GM12878 (cell line): ENCODE results near the gene ELL2. TPM values are rescaled to one million over a fixed set of nuclear protein-coding genes. Genes with fewer than 3 reads are reported as not detected.

ENCODE experiments used
- ATF2 ChIP-seq: IDR thresholded peaks from 2 replicates; pipeline ENCODE4 v1.6.1; 2012; ENCODE audit warnings: low read length, inconsistent platforms
- BACH1 ChIP-seq: fragments of 450-650 bp; IDR thresholded peaks from 2 replicates; pipeline ENCODE4 v1.6.1; 2017; ENCODE audit warnings: mild to moderate bottlenecking, borderline replicate concordance
- BRCA1 ChIP-seq: IDR thresholded peaks from 2 replicates; pipeline ENCODE4 v1.6.1; 2011; ENCODE audit warnings: low read depth, low read length, improper control_type of control experiment
- FOXM1 ChIP-seq: IDR thresholded peaks from 2 replicates; pipeline ENCODE4 v1.6.1; 2012; ENCODE audit warnings: low read depth, mild to moderate bottlenecking, inconsistent platforms, low read length, moderate library complexity
- NFYA ChIP-seq: IDR thresholded peaks from 2 replicates; pipeline ENCODE4 v1.6.1; 2011; ENCODE audit warnings: low read depth, mild to moderate bottlenecking, low read length, improper control_type of control experiment, borderline replicate concordance
- POLR2AphosphoS2 ChIP-seq: IDR thresholded peaks from 2 replicates; pipeline ENCODE4 v1.6.1; 2011; ENCODE audit warnings: low read depth, mild to moderate bottlenecking, low read length, improper control_type of control experiment, moderate library complexity
- RFX5 ChIP-seq: IDR thresholded peaks from 2 replicates; pipeline ENCODE4 v1.6.1; 2011; ENCODE audit warnings: low read depth, low read length, improper control_type of control experiment
- SIN3A ChIP-seq: IDR thresholded peaks from 2 replicates; pipeline ENCODE4 v1.6.1; 2012; ENCODE audit warnings: low read depth, low read length, improper control_type of control experiment
- SMC3 ChIP-seq: IDR thresholded peaks from 2 replicates; pipeline ENCODE4 v1.6.1; 2011; ENCODE audit warnings: low read length, improper control_type of control experiment, borderline replicate concordance
- SPI1 ChIP-seq: IDR thresholded peaks from 2 replicates; pipeline ENCODE4 v1.6.1; 2011; ENCODE audit warnings: low read depth, mild to moderate bottlenecking, low read length, moderate library complexity, borderline replicate concordance; ENCODE audit not compliant: insufficient read depth
- SREBF2 ChIP-seq: IDR thresholded peaks from 2 replicates; pipeline ENCODE4 v1.6.1; 2012; ENCODE audit warnings: mild to moderate bottlenecking, low read length
- TARDBP ChIP-seq: IDR thresholded peaks from 2 replicates; pipeline ENCODE4 v1.6.1; 2016; ENCODE audit warnings: borderline replicate concordance
- TCF7 ChIP-seq: IDR thresholded peaks from 2 replicates; pipeline ENCODE4 v1.6.1; 2014; ENCODE audit warnings: antibody characterized with exemption, borderline replicate concordance
- ZBTB4 ChIP-seq: fragments of 450-650 bp; formaldehyde crosslinking; IDR thresholded peaks from 2 replicates; pipeline ENCODE4 v1.4.0; 2022; ENCODE audit warnings: mild to moderate bottlenecking, moderate library complexity
- polyA plus RNA-seq, 11 experiments: library from polyadenylated mRNA; depleted of rRNA in 4 of 11; unstranded in 6 of 11; stranded (reverse) in 5 of 11; fragments of >200 nt; fragmentation: Nextera tagmentation in 4 of 11; fragmentation: Illumina TruSeq in 1 of 11; extraction: Ambion mirVana in 4 of 11; extraction: Trizol in 1 of 11; gene quantifications; 1 replicate in 1 of 11; 2 replicates in 10 of 11; pipeline versions ENCODE4 v1.2.1 to v1.2.3, GENCODE V29; 2011 to 2016; ENCODE audit warnings: inconsistent platforms in 2 of 11, missing spikeins in 2 of 11, low read depth in 1 of 11
- total RNA-seq, 4 experiments: library from RNA; depleted of rRNA in 3 of 4; stranded (reverse); fragments of >200 nt in 3 of 4; fragmentation: Illumina TruSeq in 1 of 4; extraction: Trizol in 1 of 4; gene quantifications; 2 replicates each; pipeline versions ENCODE4 v1.2.1 to v1.2.3, GENCODE V29; 2013 to 2021
- TF ChIP-seq, protein P1 (sequence below): IDR thresholded peaks from 2 replicates; pipeline ENCODE4 v1.6.1; 2011; ENCODE audit warnings: borderline replicate concordance, low read depth, mild to moderate bottlenecking, moderate library complexity, low read length; ENCODE audit not compliant: insufficient read depth, poor library complexity, severe bottlenecking
- TF ChIP-seq, protein P2 (sequence below): fragments of 450-650 bp; formaldehyde crosslinking; IDR thresholded peaks from 2 replicates; pipeline ENCODE4 v1.5.0; 2022; ENCODE audit warnings: mild to moderate bottlenecking, missing genetic modification characterization

Gene ELL2
- total and polyA plus RNA-seq, 10 of the 15 experiments (the other 5 are each of a cell fraction or from before 2014, with no cell fraction given) = 24.2 to 91.4 (median 57.4) TPM

DNA sequence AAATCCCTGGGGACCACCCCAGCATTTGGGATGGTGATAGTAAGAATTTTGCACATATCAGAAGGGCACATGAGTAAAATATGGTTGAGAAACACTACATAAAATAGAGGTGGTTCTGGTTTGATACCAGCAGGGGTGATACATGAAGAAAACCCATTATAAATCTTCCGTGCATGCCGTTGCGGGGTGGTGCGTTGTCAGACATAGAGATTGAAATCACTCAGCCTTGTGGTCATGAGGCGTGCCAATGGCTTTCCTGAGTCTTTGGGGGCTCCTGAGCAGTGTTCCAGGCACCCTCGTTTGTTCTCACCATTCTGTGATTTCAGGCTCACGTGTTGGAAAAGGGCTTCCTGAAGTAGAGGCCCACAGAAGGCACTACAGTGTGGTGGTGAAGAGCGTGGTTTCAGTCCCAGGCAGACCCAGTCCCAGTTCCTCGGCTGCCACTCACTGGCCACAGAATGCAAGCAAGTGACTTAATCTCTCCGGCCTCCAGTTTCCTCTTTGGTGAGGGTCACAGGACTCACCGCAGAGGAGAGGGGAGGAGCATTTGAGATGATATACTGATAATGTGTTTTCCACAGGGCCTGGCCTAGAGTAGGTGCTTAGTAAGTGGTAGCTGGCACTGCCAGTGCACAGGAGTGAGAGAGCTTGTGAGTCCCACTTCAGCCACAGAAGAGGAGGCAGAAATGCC, 118.7 kb downstream of the ELL2 start (continued):
- TF ChIP-seq ZBTB4 = no peak
- TF ChIP-seq RFX5 = no peak
- no peak for TF ChIP-seq BACH1
- no peak for TF ChIP-seq TARDBP
- no peak for TF ChIP-seq FOXM1
- TF ChIP-seq SIN3A = no peak
- TF ChIP-seq TCF7 = no peak
- TF ChIP-seq SREBF2 = no peak
- TF ChIP-seq SPI1 = peak; percentile 66; the same call in 1 of the 2 replicates
- TF ChIP-seq, protein P1, sequence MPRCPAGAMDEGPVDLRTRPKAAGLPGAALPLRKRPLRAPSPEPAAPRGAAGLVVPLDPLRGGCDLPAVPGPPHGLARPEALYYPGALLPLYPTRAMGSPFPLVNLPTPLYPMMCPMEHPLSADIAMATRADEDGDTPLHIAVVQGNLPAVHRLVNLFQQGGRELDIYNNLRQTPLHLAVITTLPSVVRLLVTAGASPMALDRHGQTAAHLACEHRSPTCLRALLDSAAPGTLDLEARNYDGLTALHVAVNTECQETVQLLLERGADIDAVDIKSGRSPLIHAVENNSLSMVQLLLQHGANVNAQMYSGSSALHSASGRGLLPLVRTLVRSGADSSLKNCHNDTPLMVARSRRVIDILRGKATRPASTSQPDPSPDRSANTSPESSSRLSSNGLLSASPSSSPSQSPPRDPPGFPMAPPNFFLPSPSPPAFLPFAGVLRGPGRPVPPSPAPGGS = no peak
- no peak for TF ChIP-seq NFYA
- TF ChIP-seq POLR2AphosphoS2 = no peak
- TF ChIP-seq, protein P2, sequence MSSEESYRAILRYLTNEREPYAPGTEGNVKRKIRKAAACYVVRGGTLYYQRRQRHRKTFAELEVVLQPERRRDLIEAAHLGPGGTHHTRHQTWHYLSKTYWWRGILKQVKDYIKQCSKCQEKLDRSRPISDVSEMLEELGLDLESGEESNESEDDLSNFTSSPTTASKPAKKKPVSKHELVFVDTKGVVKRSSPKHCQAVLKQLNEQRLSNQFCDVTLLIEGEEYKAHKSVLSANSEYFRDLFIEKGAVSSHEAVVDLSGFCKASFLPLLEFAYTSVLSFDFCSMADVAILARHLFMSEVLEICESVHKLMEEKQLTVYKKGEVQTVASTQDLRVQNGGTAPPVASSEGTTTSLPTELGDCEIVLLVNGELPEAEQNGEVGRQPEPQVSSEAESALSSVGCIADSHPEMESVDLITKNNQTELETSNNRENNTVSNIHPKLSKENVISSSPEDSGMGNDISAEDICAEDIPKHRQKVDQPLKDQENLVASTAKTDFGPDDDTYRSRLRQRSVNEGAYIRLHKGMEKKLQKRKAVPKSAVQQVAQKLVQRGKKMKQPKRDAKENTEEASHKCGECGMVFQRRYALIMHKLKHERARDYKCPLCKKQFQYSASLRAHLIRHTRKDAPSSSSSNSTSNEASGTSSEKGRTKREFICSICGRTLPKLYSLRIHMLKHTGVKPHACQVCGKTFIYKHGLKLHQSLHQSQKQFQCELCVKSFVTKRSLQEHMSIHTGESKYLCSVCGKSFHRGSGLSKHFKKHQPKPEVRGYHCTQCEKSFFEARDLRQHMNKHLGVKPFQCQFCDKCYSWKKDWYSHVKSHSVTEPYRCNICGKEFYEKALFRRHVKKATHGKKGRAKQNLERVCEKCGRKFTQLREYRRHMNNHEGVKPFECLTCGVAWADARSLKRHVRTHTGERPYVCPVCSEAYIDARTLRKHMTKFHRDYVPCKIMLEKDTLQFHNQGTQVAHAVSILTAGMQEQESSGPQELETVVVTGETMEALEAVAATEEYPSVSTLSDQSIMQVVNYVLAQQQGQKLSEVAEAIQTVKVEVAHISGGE = no peak
- TF ChIP-seq ATF2 = no peak
- peak; percentile 89 for TF ChIP-seq SMC3
- TF ChIP-seq BRCA1 = no peak
